Smooth muscle cell (in vitro differentiated cells): ENCODE results near the gene IL15. TPM values are rescaled to one million over a fixed set of nuclear protein-coding genes. Genes with fewer than 3 reads are reported as not detected.

Experiments
- DNase-seq: peaks from one replicate; lab custom pipeline; 2025; ENCODE audit not compliant: unreplicated experiment; lab: John Stamatoyannopoulos, UW
- H2AFZ ChIP-seq: fragments of 200-600 bp; sonication (generic); 2 replicates; pipeline ENCODE4 v1.6.0; 2016; ENCODE audit warnings: antibody characterized with exemption, low read depth, mild to moderate bottlenecking
- H3F3A ChIP-seq: fragments of 200-600 bp; sonication (generic); 2 replicates; pipeline ENCODE4 v1.6.0; 2017; ENCODE audit warnings: antibody characterized with exemption, low read depth
- H3K27ac ChIP-seq: fragments of 200-600 bp; sonication (generic); 2 replicates; pipeline ENCODE4 v1.5.1; 2016; ENCODE audit warnings: low read depth, mild to moderate bottlenecking
- H3K27me3 ChIP-seq: fragments of 200-600 bp; sonication (generic); 2 replicates; pipeline ENCODE4 v1.6.1; 2016; ENCODE audit warnings: low read depth, mild to moderate bottlenecking
- H3K36me3 ChIP-seq: fragments of 200-600 bp; sonication (generic); 2 replicates; pipeline ENCODE4 v1.5.1; 2016; ENCODE audit warnings: low read depth
- H3K4me1 ChIP-seq: fragments of 200-600 bp; sonication (generic); 2 replicates; pipeline ENCODE4 v1.5.1; 2016; ENCODE audit warnings: low read depth
- H3K4me2 ChIP-seq: fragments of 200-600 bp; sonication (generic); 2 replicates; pipeline ENCODE4 v1.6.0; 2016; ENCODE audit warnings: mild to moderate bottlenecking
- H3K4me3 ChIP-seq: fragments of 200-600 bp; sonication (generic); 2 replicates; pipeline ENCODE4 v1.5.1; 2016; ENCODE audit warnings: mild to moderate bottlenecking
- H3K79me2 ChIP-seq: fragments of 200-600 bp; sonication (generic); 2 replicates; pipeline ENCODE4 v1.6.0; 2016; ENCODE audit warnings: low read depth, mild to moderate bottlenecking
- H3K9ac ChIP-seq: fragments of 200-600 bp; sonication (generic); 2 replicates; pipeline ENCODE4 v1.6.0; 2016; ENCODE audit warnings: low read depth
- H3K9me3 ChIP-seq: fragments of 200-600 bp; sonication (generic); replicated peaks from 2 replicates; pipeline ENCODE4 v1.5.1; 2016; ENCODE audit warnings: low read depth
- H4K20me1 ChIP-seq: fragments of 200-600 bp; sonication (generic); 2 replicates; pipeline ENCODE4 v1.6.0; 2016; ENCODE audit warnings: low read depth
- CTCF ChIP-seq: fragments of 200-600 bp; sonication (generic); IDR thresholded peaks from 2 replicates; pipeline ENCODE4 v1.5.1; 2017; ENCODE audit warnings: borderline replicate concordance, mild to moderate bottlenecking, antibody characterized with exemption; ENCODE audit not compliant: insufficient read depth, poor library complexity, severe bottlenecking
- WGBS: methylation state at CpG from one replicate; pipeline ENCODE4 v1.1.7; 2016; ENCODE audit warnings: low lambda C conversion rate; 5-methylcytosine and 5-hydroxymethylcytosine counted together
- polyA plus RNA-seq: library from polyadenylated mRNA; unstranded; fragments of >200 nt; fragmentation: Nextera tagmentation; extraction: Ambion mirVana; gene quantifications from 2 replicates; pipeline ENCODE4 v1.2.1, GENCODE V29; 2016
- total RNA-seq: library from RNA; depleted of rRNA; stranded (reverse); fragments of >200 nt; gene quantifications from 2 replicates; pipeline ENCODE4 v1.2.3, GENCODE V29; 2014

Gene IL15
- total and polyA plus RNA-seq, 2 experiments from 2014 or later: 0.73 to 2.2 TPM

GRCh38 chr4:141620715-141621114, 15.7 kb upstream of the IL15 start:
- 92% methylated on average over 1 of the region's 1 CpG for WGBS
- TF ChIP-seq CTCF: no peak
- Histone ChIP-seq H3K4me3 (no peak overlapping the region), H3K4me1 (no peaks in the 10 kb centered on the region), H3K4me2 (no peak overlapping the region), H3K36me3 (no peaks in the 10 kb centered on the region), H4K20me1 (no peaks in the 10 kb centered on the region), H2AFZ (no peak overlapping the region), H3K79me2 (no peaks in the 10 kb centered on the region), H3K9me3 (no peaks in the 10 kb centered on the region), H3K27me3 (no peaks in the 10 kb centered on the region), H3K9ac (no peak overlapping the region), H3F3A (no peaks in the 10 kb centered on the region), H3K27ac (no peak overlapping the region)
- no peak for DNase-seq

- no peak overlapping the region for H3K4me2 ChIP-seq
- DNase-seq: no peak
- H3K27ac ChIP-seq: no peak overlapping the region
- no peaks in the 10 kb centered on the region for H3K27me3 ChIP-seq
- WGBS: 56% methylated on average over 2 of the region's 2 CpGs
- no peaks in the 10 kb centered on the region for H3K79me2 ChIP-seq
- H3K9me3 ChIP-seq: no peaks in the 10 kb centered on the region
- H4K20me1 ChIP-seq: no peaks in the 10 kb centered on the region
- H3F3A ChIP-seq: no peaks in the 10 kb centered on the region
- no peaks in the 10 kb centered on the region for H3K4me1 ChIP-seq
- no peaks in the 10 kb centered on the region for H3K36me3 ChIP-seq
- no peak overlapping the region for H3K4me3 ChIP-seq
- TF ChIP-seq CTCF: no peak
- H3K9ac ChIP-seq: no peak overlapping the region
- no peak overlapping the region for H2AFZ ChIP-seq
Observed at GRCh38 chr4:141625023-141625422, 11.4 kb upstream of the IL15 start.

GRCh38 chr4:141630854-141631253, 5.5 kb upstream of the IL15 start:
- H3K27me3 ChIP-seq: no peaks in the 10 kb centered on the region
- no peaks in the 10 kb centered on the region for H4K20me1 ChIP-seq
- no peaks in the 10 kb centered on the region for H3K36me3 ChIP-seq
- H3K9ac ChIP-seq: no peak overlapping the region
- H3K4me1 ChIP-seq: no peaks in the 10 kb centered on the region
- no peaks in the 10 kb centered on the region for H3K79me2 ChIP-seq
- no peak overlapping the region for H3K4me2 ChIP-seq
- no peak overlapping the region for H3K27ac ChIP-seq
- WGBS: 81% methylated on average over 1 of the region's 1 CpG
- H3K9me3 ChIP-seq: no peaks in the 10 kb centered on the region
- no peaks in the 10 kb centered on the region for H3F3A ChIP-seq
- H3K4me3 ChIP-seq: no peak overlapping the region
- DNase-seq: no peak
- no peak overlapping the region for H2AFZ ChIP-seq
- TF ChIP-seq CTCF: no peak

GRCh38 chr4:141635736-141636081, 674 bp upstream of the IL15 start:
- H3K4me2 ChIP-seq: peak overlapping the region; percentile 94
- no peaks in the 10 kb centered on the region for H4K20me1 ChIP-seq
- no peaks in the 10 kb centered on the region for H3F3A ChIP-seq
- H3K27me3 ChIP-seq: peaks cover 19% of the 10 kb centered on the region
- peak overlapping the region; percentile 96 for H2AFZ ChIP-seq
- no peaks in the 10 kb centered on the region for H3K9me3 ChIP-seq
- no peak overlapping the region for H3K9ac ChIP-seq
- no peaks in the 10 kb centered on the region for H3K79me2 ChIP-seq
- TF ChIP-seq CTCF: no peak
- H3K36me3 ChIP-seq: no peaks in the 10 kb centered on the region
- H3K27ac ChIP-seq: no peak overlapping the region
- H3K4me3 ChIP-seq: peak overlapping the region; percentile 86
- DNase-seq: no peak
- H3K4me1 ChIP-seq: no peaks in the 10 kb centered on the region
- 79% methylated on average over 5 of the region's 5 CpGs for WGBS
